Occipital lobe (tissue), 2 donors: ENCODE results near the gene SMAGP. TPM values are rescaled to one million over a fixed set of nuclear protein-coding genes. Genes with fewer than 3 reads are reported as not detected.
"Not testable (repeated sequence)": the region's sequence is repeated elsewhere in the genome, so short reads cannot be mapped to it uniquely, and the experiment has no call there.

ENCODE experiments used
- DNase-seq: peaks from one replicate; lab custom pipeline; 2025; lab: John Stamatoyannopoulos, UW
- total RNA-seq: library from RNA; depleted of rRNA; stranded (reverse); fragments of >200 nt; gene quantifications from one replicate; pipeline ENCODE4 v1.2.3, GENCODE V29; 2014

The SMAGP gene
- total RNA-seq, 1 donor from 2014 or later = 3.1 TPM

DNA sequence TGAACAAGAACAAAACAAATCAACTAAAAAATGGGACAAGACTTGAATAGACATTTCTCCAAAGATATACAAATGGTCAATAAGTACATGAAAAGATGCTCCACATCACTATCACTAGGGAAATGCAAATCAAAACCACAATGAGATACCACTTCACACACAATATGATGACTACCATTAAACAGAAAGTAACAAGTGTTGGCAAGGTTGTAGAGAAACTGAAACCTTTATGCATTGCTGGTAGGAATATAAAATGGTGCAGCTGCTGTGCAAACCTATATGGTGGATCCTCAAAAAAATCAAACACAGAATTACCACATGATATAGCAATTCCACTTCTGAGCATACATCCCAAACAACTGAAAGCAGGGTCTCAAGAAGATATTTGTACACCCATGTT lies 5.2 kb downstream of the SMAGP start:
- no peak for DNase-seq

- DNase-seq = no peak
These were observed 5.9 kb downstream of the SMAGP start for GRCh38 chr12:51264297-51264696.

- no peak for DNase-seq
These were observed 6.9 kb downstream of the SMAGP start for GRCh38 chr12:51263341-51263740.

- DNase-seq = no peak
These were observed 7.4 kb downstream of the SMAGP start for GRCh38 chr12:51262758-51263177.

GRCh38 chr12:51259600-51259999 lies 10.6 kb downstream of the SMAGP start:
- not testable (repeated sequence) for DNase-seq

DNA sequence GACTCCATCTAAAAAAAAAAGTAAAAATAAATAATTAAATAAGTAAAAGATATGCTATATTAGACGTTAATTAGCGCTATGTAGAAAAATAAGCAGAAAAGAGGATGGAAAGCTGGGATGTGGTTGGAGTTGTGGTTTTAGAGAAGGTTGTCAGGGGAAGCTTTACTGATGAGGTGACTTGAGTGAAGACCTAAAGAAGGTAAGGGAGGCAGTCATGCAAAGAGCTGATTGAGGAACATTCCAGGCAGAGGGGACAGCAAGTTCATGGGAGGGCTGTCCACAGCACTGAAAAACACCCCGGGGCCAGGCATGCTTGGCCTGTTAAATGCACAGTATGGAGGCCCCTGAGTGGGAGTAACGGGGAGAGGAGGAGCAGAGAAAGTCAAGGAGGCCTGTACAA lies 15.7 kb downstream of the SMAGP start:
- no peak for DNase-seq

GRCh38 chr12:51253276-51253675 lies 16.9 kb downstream of the SMAGP start:
- no peak for DNase-seq

- no peak for DNase-seq
These were observed 22.6 kb downstream of the SMAGP start for GRCh38 chr12:51247523-51248206.

- DNase-seq = no peak
These were observed 23.9 kb downstream of the SMAGP start for GRCh38 chr12:51246254-51246853.

DNA sequence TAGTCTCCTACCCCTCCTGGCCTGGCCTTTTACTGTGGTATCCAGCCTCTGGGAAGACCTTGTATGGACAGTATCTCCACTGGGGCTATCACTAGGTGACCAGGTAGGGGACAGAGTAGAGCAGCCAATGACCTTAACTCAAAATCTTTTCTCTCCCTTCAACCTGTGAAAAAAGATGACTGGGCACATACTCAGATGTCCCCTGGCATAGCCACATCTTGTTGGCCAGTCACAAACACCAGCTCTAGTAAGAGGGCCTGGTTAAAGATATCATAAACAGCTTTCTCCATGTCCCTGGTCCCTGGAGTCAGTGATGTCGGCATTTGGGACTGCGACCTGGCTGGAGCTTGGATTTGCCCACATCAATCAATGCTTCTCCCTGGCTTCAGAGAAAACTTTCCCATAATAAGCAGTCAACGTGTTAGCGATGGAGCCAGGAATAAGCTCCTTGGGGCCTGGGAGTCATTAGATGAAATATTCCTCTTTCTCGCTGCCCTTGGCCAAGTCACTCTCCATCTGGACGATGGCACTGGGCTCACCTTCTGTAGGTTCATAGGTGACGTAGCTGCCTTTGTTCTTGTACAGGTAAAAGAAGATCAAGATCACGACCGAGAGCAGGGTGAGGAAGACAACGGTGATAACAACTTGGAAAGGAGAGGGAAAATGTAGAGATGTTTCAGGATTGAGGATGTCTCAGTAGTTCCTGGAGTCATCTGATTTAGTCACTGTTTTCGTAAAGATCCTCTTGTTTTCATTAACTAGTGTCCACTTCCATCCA lies 24.6 kb downstream of the SMAGP start:
- DNase-seq = no peak

GRCh38 chr12:51244269-51244668 lies 25.9 kb downstream of the SMAGP start:
- DNase-seq = no peak

DNA sequence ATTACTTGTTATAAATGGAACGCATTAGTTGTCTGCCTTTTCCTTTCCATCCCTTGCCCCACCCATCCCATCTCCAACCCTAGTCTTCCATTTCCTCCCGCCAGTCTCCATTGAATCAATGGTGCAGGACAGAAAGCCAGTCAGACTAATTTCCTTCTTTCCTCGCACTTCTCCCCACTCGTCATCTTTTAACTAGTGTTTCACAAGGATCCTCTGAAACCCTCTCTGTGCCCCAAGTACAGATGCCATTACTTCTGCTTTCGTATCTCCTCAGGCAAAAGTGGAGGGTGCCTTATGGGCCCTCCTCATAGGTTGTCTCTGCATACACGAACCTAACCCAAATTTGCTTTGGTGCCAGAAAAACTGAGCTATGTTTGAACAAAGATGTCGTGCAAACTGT lies 27.3 kb downstream of the SMAGP start:
- no peak for DNase-seq

DNA sequence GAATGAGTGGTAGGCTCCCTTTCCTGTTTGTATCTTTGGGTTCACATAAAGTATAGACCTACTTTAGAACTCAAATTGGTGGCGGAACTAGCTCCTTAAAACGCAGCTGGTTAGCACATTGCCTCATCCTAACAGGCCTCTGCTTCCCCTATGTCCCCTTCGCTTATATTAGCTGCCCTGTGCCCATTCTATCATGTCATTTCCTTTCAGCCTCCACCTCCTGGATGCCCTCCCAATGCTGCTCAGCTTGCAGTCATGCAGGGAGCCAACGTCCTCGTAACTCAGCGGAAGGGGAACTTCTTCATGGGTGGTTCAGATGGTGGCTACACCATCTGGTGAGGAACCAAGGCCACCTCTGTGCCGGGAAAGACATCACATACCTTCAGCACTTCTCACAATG lies 28.1 kb downstream of the SMAGP start:
- no peak for DNase-seq

GRCh38 chr12:51240971-51241370 lies 29.2 kb downstream of the SMAGP start:
- DNase-seq = no peak

DNA sequence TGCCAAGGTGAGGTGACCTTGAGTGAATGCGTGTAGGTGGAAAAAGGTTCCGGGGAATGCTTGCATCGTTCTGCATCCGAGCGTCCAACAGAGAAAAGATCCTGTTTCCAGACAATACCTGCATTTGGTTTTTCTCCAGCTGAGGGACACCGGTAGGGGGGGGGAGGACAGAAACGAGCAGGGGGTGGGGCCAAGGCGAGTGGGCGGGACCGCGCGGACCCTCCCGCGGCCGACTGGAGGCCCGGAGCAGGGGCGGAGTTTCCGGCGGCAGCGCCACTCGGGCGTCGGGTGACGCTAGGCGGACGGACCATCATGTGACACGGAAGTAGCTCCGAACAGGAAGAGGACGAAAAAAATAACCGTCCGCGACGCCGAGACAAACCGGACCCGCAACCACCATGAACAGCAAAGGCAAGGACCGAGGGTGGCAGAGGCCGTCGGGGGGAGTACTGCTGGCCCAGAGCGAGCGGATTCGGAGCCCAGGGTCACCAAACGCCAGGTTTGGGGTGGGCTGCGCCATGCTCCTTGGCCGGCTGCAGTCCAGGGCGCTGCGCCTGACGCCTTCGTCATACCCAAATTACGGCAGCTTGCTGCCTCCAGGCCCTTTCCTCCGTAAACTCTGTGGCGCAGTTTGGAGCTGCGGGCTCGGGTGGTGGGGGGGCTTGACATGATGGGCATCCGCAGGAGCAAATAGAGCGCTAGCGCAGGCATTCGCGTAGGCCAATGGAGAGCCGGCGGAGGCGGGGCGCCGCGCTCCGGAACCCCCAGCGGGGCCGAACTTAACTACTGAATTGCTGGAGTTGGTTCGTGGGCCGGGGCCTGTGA lies 31.5 kb downstream of the SMAGP start, which contains the start of gene DAZAP2:
Gene DAZAP2, plus strand, starts transcription at position 317 of the 825 bp plus-strand sequence. Its CDS starts 82 bp downstream, at position 399.
- DNase-seq = peak; percentile 89

GRCh38 chr12:51238037-51238509 lies 32.1 kb downstream of the SMAGP start:
- DNase-seq = no peak

DNA sequence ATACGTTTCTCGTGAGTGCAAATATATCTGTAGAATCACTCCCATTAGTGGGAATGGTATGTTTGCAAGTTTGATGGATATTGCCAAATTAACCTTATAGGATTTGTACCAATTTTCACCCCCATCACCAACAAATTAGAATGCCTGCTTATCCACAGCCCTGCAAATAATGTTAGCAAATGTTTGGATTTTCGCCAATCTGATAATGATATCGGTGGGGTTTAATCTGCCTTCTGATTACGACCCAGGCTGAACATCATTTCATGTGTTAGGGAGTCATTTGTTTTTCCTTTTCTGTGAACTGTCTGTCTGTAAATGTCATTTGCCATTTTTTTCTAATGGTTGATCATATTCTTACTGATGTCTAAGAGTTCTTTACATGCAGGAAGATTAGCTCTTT lies 35.7 kb downstream of the SMAGP start:
- no peak for DNase-seq

- DNase-seq = no peak
These were observed 37.6 kb downstream of the SMAGP start for GRCh38 chr12:51232642-51233041.

GRCh38 chr12:51229116-51229809 lies 41.0 kb downstream of the SMAGP start:
- no peak for DNase-seq

DNA sequence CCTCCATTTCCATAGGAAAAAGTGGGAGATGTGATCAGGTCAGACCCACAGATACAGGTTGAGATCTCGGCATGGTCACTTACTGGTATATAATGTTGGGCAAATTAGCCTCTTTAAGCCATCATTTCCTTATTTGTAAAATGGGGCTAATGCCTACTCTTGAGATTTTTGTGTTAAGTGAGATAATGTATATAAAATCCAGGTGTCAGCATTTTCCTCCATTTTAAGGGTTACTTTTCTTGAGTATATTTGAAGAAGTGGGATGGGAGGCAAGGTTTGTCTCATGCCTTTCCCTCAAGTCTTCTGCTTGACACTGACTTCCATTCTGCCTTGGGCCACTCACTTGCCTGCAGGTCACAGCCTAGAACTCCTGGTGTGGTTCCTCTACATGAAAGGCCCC lies 42.3 kb downstream of the SMAGP start:
- no peak for DNase-seq

GRCh38 chr12:51227112-51227511 lies 43.1 kb downstream of the SMAGP start:
- DNase-seq = not testable (repeated sequence)
